T-helper 1 cell treated with Interleukin-12 subunit alpha and Interleukin-12 subunit beta and Interleukin-4 antibody, amounts not matched to agents 30 ng/mL and 1 ng/mL, for 36 hours (primary cell): ENCODE results near the gene SSH3. TPM values are rescaled to one million over a fixed set of nuclear protein-coding genes. Genes with fewer than 3 reads are reported as not detected.

Experiments
- intact Hi-C: fragments of 100-400 bp; cut with micrococcal nuclease; formaldehyde crosslinking; loops from one replicate; pipeline ENCODE4 v1.15.1; 2024
- total RNA-seq: library from RNA; stranded (reverse); gene quantifications from 2 replicates; pipeline ENCODE4 v1.2.3, GENCODE V29; 2022

Gene SSH3
- total RNA-seq, 1 donor from 2014 or later, result 17.3 TPM

GRCh38 chr11:67322049-67322448 lies 18.7 kb downstream of the SSH3 start:
- intact Hi-C loops, result no loop called here

GRCh38 chr11:67323526-67323925 lies 20.2 kb downstream of the SSH3 start:
- intact Hi-C loops, result no loop called here

GRCh38 chr11:67332081-67332691 lies 28.9 kb downstream of the SSH3 start:
- intact Hi-C loops, result no loop called here

- intact Hi-C loops, result no loop called here
These were observed 33.9 kb downstream of the SSH3 start for GRCh38 chr11:67337257-67337656.

GRCh38 chr11:67344264-67344663 lies 40.9 kb downstream of the SSH3 start:
- intact Hi-C loops, result no loop called here

- intact Hi-C loops, result no loop called here
These were observed 42.1 kb downstream of the SSH3 start for GRCh38 chr11:67345247-67345919.

- intact Hi-C loops, result no loop called here
These were observed 42.8 kb downstream of the SSH3 start for GRCh38 chr11:67345920-67346819.

- intact Hi-C loops, result no loop called here
These were observed 44.8 kb downstream of the SSH3 start for GRCh38 chr11:67347964-67348749.

GRCh38 chr11:67349036-67349435 lies 45.7 kb downstream of the SSH3 start:
- intact Hi-C loops, result no loop called here

GRCh38 chr11:67349457-67349856 lies 46.1 kb downstream of the SSH3 start:
- intact Hi-C loops, result no loop called here

- intact Hi-C loops, result no loop called here
These were observed 46.7 kb downstream of the SSH3 start for GRCh38 chr11:67349928-67350465.

- intact Hi-C loops, result loop anchor here (1.0 kb wide), 1 partner anchor 31 kb away; no protein-coding TSS in a partner anchor
These were observed 48.1 kb downstream of the SSH3 start for GRCh38 chr11:67351275-67352005.

GRCh38 chr11:67352546-67353316 lies 49.4 kb downstream of the SSH3 start:
- intact Hi-C loops, result loop anchor here (1.0 kb wide), 11 partner anchors 19 to 453 kb away; partner anchors contain the start of genes CDK2AP2, RAD9A, RPS6KB2 and TMEM134

GRCh38 chr11:67353317-67354074 lies 50.2 kb downstream of the SSH3 start, which contains the start of gene POLD4:
Gene POLD4, minus strand, starts transcription at chr11:67353546. Its CDS starts 147 bp downstream, at chr11:67353399.
- intact Hi-C loops, result loop anchor here (1.0 kb wide), 11 partner anchors 18 to 452 kb away; partner anchors contain the start of genes CDK2AP2, RAD9A, RPS6KB2 and TMEM134

GRCh38 chr11:67354075-67355022 lies 51.0 kb downstream of the SSH3 start:
- intact Hi-C loops, result no loop called here

- intact Hi-C loops, result no loop called here
These were observed 51.9 kb downstream of the SSH3 start for GRCh38 chr11:67355023-67355793.
